ENCODE results near the gene MYO5A.

GRCh38 chr15:52523192-52523591 lies 5.5 kb downstream of the MYO5A start:
- no peak for TF ChIP-seq CTCF (conservative IDR thresholded peaks at IDR 0.05; ENCODE audit: low read length)
- TF ChIP-seq EZH2phosphoT487 (IDR thresholded peaks at IDR 0.05; ENCODE audit: borderline replicate concordance) = no peak

Measured in Loucy (cell line).